Neuronal stem cell (in vitro differentiated cells): Measurements from ENCODE around the gene MUC6.
A peak's percentile ranks its signal among the peaks of the same experiment; 100 is the strongest.

Source experiments
- DNase-seq: peaks from one replicate; pipeline ENCODE4 v3.0.0-alpha.2; 2013; ENCODE audit warnings: low spot score
- H2AFZ ChIP-seq: one replicate; pipeline ENCODE4 v1.6.1; 2013; ENCODE audit warnings: mild to moderate bottlenecking, low read length, inconsistent platforms
- H2AK5ac ChIP-seq: 2 replicates; pipeline ENCODE4 v1.6.1; 2013; ENCODE audit warnings: low read depth, mild to moderate bottlenecking, inconsistent platforms, low read length, moderate library complexity, mixed read lengths
- H2BK120ac ChIP-seq: 2 replicates; pipeline ENCODE4 v1.6.1; 2013; ENCODE audit warnings: low read depth, mild to moderate bottlenecking, inconsistent platforms, low read length, moderate library complexity, mixed read lengths
- H2BK12ac ChIP-seq: one replicate; pipeline ENCODE4 v1.6.1; 2013; ENCODE audit warnings: low read length, inconsistent platforms
- H2BK15ac ChIP-seq: 2 replicates; pipeline ENCODE4 v1.6.1; 2013; ENCODE audit warnings: mild to moderate bottlenecking, low read length, inconsistent platforms, mixed read lengths
- H2BK5ac ChIP-seq: one replicate; pipeline ENCODE4 v1.6.1; 2013; ENCODE audit warnings: inconsistent platforms, mild to moderate bottlenecking, low read length, moderate library complexity
- H3K14ac ChIP-seq: one replicate; pipeline ENCODE4 v1.6.1; 2013; ENCODE audit warnings: low read length, inconsistent platforms
- H3K18ac ChIP-seq: 2 replicates; pipeline ENCODE4 v1.6.1; 2013; ENCODE audit warnings: low read length, inconsistent platforms
- H3K23ac ChIP-seq: 2 replicates; pipeline ENCODE4 v1.6.1; 2013; ENCODE audit warnings: low read depth, mild to moderate bottlenecking, mixed read lengths, low read length, inconsistent platforms; ENCODE audit not compliant: poor library complexity
- H3K27ac ChIP-seq: replicated peaks from 3 replicates; pipeline ENCODE4 v1.5.1; 2013; ENCODE audit warnings: low read length, inconsistent platforms
- H3K27me3 ChIP-seq, 3 experiments: 2 replicates each; pipeline ENCODE4 v1.6.1; 2013; ENCODE audit warnings: low read length in 3 of 3, mild to moderate bottlenecking in 2 of 3, inconsistent platforms in 1 of 3, low read depth in 1 of 3, mixed read lengths in 1 of 3, moderate library complexity in 1 of 3; ENCODE audit not compliant: control insufficient read depth in 3 of 3, insufficient read depth in 3 of 3
- H3K36me3 ChIP-seq, 2 donors: replicated peaks in 1 of 2; 2 replicates each; pipeline ENCODE4 v1.6.1; 2013; ENCODE audit warnings: low read length in 2 of 2; ENCODE audit not compliant: control insufficient read depth in 2 of 2, insufficient read depth in 2 of 2
- H3K4ac ChIP-seq: 2 replicates; pipeline ENCODE4 v1.6.1; 2013; ENCODE audit warnings: inconsistent platforms, mild to moderate bottlenecking, low read length, moderate library complexity
- H3K4me1 ChIP-seq, 2 donors: 1 replicate in 1 of 2; 2 replicates in 1 of 2; pipeline ENCODE4 v1.6.1; 2013; ENCODE audit warnings: low read length in 2 of 2, low read depth in 1 of 2; ENCODE audit not compliant: control insufficient read depth in 2 of 2, insufficient read depth in 1 of 2
- H3K4me2 ChIP-seq: one replicate; pipeline ENCODE4 v1.6.1; 2013; ENCODE audit warnings: mild to moderate bottlenecking, low read length, inconsistent platforms; ENCODE audit not compliant: insufficient read depth, poor library complexity, severe bottlenecking
- H3K4me3 ChIP-seq, 2 donors: 2 replicates each; pipeline ENCODE4 v1.5.1; 2013; ENCODE audit warnings: low read length in 2 of 2, mild to moderate bottlenecking in 2 of 2, inconsistent platforms in 1 of 2, moderate library complexity in 1 of 2
- H3K79me1 ChIP-seq: one replicate; pipeline ENCODE4 v1.6.1; 2013; ENCODE audit warnings: low read depth, mild to moderate bottlenecking, inconsistent platforms, low read length, moderate library complexity
- H3K9ac ChIP-seq: one replicate; pipeline ENCODE4 v1.6.1; 2013; ENCODE audit warnings: mild to moderate bottlenecking, low read depth, low read length, inconsistent platforms; ENCODE audit not compliant: poor library complexity
- H3K9me3 ChIP-seq, 2 donors: replicated peaks in 1 of 2; 2 replicates each; pipeline versions ENCODE3 to v1.6.1; 2013; ENCODE audit warnings: low read length in 2 of 2, mild to moderate bottlenecking in 2 of 2, inconsistent platforms in 1 of 2, low read depth in 1 of 2, mixed read lengths in 1 of 2, moderate library complexity in 1 of 2; ENCODE audit not compliant: control insufficient read depth in 2 of 2, insufficient read depth in 1 of 2
- H4K8ac ChIP-seq: one replicate; pipeline ENCODE4 v1.6.1; 2013; ENCODE audit warnings: low read depth, mild to moderate bottlenecking, inconsistent platforms, low read length, moderate library complexity
- H4K91ac ChIP-seq: one replicate; pipeline ENCODE4 v1.6.1; 2013; ENCODE audit warnings: low read length, low read depth, mild to moderate bottlenecking, inconsistent platforms; ENCODE audit not compliant: poor library complexity
- WGBS, 2 donors: extraction: QIAGEN DNeasy Blood & Tissue Kit; methylation state at CpG; one replicate each; pipeline ENCODE4 v1.1.7; 2013; ENCODE audit warnings: missing lambda C conversion rate in 2 of 2, mixed read lengths in 1 of 2; ENCODE audit not compliant: insufficient read length in 2 of 2, insufficient replicate concordance in 1 of 2; ENCODE audit errors: extremely low coverage in 2 of 2; 5-methylcytosine and 5-hydroxymethylcytosine counted together

The MUC6 gene

DNA sequence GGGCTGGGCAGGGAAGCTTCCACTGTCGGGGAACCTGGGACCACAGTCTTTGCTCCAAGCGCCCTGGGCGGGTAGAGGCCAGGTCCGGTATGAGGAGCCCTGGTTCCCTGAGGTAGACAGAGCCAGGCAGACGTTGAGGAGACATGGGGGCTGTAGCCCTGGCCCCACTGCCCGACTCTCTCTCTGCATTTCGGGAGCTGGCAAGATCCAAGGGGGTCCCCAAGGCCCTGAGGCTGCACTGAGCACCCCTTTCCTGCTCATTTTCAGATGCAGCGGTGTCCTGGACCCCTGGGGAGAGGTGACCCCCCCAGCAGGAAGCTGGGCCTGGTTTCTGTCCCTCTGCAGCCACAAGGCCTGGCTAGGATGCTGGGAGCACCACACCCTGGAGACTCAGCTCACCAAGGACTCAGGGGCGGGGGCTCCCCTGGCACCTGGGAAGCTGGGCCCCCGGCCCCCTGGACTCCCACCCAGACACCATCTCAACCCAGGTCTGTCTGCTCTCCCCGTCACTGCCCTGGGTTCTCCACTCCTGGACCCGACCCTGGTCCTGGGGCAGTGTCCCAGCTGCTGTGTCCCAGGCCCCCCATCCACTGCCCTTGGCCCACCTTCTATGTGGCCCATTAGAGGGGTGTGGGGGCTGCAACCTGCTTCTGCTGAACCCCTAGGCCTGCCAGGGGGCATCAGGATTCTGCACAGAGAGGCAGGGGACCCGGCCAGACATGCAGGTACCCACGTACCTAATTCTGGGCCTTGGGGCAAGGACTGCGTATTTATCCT is 15.0 kb upstream of the MUC6 start:
- H2BK5ac ChIP-seq = no peak overlapping the region

DNA sequence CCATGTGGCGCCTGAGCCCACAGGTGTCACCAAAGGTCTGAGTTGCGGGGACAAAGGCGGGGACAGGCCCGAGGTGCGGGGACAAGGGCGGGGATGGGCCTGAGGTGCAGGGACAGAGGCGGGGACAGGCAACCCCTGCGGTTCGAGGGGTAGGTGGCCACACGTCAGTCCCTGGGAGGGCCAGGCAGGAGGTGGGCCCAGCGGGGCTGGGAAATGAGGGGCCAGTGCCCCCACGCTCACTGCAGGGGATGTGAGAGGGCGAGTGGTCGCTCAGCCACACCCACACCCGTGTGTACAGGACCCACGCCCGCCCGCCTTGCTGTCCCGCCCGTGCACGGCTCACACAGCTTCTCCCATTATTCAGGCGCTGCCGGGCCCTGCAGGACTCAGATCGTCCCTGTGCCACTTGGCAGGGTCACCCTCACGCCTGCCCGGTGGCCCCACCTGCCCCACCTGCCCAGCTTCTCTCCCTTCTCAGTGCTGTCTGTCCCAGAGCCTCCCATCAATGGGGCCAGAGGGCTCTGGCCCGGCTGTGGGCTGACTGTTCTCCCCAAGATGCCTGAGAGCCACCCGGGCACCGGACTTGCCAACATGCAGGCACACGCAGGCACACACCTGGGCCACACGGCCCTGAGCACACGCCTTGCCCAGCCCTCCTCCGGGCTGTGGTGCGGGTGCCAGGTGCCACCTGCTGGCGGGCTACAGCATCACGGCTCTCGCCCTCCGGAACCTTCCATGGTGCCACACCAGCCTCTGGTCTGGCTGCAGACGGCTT is 14.2 kb upstream of the MUC6 start:
- no peak overlapping the region for H3K4me2 ChIP-seq
- H3K27ac ChIP-seq = no peak overlapping the region
- DNase-seq = peak; percentile 52
- H2BK5ac ChIP-seq = peak overlapping the region; percentile 75
- peak overlapping the region; percentile 97 for H3K4ac ChIP-seq
- H3K36me3 ChIP-seq = no peaks in the 10 kb centered on the region
- peak overlapping the region; percentile 94 for H3K18ac ChIP-seq
- no peak overlapping the region for H3K4me3 ChIP-seq
- peaks cover 0 to 23% (median 0%) of the 10 kb centered on the region in 3 experiments for H3K27me3 ChIP-seq
- H2BK120ac ChIP-seq = peak overlapping the region; percentile 72
- H4K91ac ChIP-seq = peak overlapping the region; percentile 22
- no peaks in the 10 kb centered on the region for H3K9me3 ChIP-seq
- H2BK15ac ChIP-seq = peak overlapping the region; percentile 98
- peaks cover 0 to 14% of the 10 kb centered on the region in 2 donors for H3K4me1 ChIP-seq
- H3K23ac ChIP-seq = peak overlapping the region; percentile 89
- H3K79me1 ChIP-seq = no peaks in the 10 kb centered on the region
- peak overlapping the region; percentile 56 for H3K14ac ChIP-seq
- peak overlapping the region; percentile 71 for H2AFZ ChIP-seq
- peak overlapping the region; percentile 6 for H4K8ac ChIP-seq
- peak overlapping the region; percentile 97 for H2BK12ac ChIP-seq
- peak overlapping the region; percentile 100 for H2AK5ac ChIP-seq
- no CpG with 5 or more reads among the region's 39 CpGs for WGBS, 2 donors
- H3K9ac ChIP-seq = peak overlapping the region; percentile 60

More for the DNA sequence above, 15.0 kb upstream of the MUC6 start:
- peaks cover 0 to 29% (median 0%) of the 10 kb centered on the region in 3 experiments for H3K27me3 ChIP-seq
- H3K9ac ChIP-seq = no peak overlapping the region
- H3K27ac ChIP-seq = no peak overlapping the region
- no peak overlapping the region for H3K4me2 ChIP-seq
- peak overlapping the region; percentile 48 for H4K8ac ChIP-seq
- H2AFZ ChIP-seq = peak overlapping the region; percentile 71
- peak overlapping the region; percentile 94 for H3K18ac ChIP-seq
- peak overlapping the region; percentile 10 for H3K23ac ChIP-seq
- no peak for DNase-seq
- H3K4me3 ChIP-seq = no peak overlapping the region
- peak overlapping the region; percentile 95 for H4K91ac ChIP-seq
- no peaks in the 10 kb centered on the region for H3K36me3 ChIP-seq
- peak overlapping the region; percentile 97 for H3K4ac ChIP-seq
- H2BK15ac ChIP-seq = peak overlapping the region; percentile 98
- H3K9me3 ChIP-seq = no peaks in the 10 kb centered on the region
- no CpG with 5 or more reads among the region's 15 CpGs for WGBS, 2 donors
- H3K4me1 ChIP-seq = peaks cover 0 to 14% of the 10 kb centered on the region in 2 donors
- peak overlapping the region; percentile 97 for H2BK12ac ChIP-seq
- no peak overlapping the region for H3K14ac ChIP-seq
- H2AK5ac ChIP-seq = peak overlapping the region; percentile 100
- H3K79me1 ChIP-seq = no peaks in the 10 kb centered on the region
- peak overlapping the region; percentile 72 for H2BK120ac ChIP-seq

DNA sequence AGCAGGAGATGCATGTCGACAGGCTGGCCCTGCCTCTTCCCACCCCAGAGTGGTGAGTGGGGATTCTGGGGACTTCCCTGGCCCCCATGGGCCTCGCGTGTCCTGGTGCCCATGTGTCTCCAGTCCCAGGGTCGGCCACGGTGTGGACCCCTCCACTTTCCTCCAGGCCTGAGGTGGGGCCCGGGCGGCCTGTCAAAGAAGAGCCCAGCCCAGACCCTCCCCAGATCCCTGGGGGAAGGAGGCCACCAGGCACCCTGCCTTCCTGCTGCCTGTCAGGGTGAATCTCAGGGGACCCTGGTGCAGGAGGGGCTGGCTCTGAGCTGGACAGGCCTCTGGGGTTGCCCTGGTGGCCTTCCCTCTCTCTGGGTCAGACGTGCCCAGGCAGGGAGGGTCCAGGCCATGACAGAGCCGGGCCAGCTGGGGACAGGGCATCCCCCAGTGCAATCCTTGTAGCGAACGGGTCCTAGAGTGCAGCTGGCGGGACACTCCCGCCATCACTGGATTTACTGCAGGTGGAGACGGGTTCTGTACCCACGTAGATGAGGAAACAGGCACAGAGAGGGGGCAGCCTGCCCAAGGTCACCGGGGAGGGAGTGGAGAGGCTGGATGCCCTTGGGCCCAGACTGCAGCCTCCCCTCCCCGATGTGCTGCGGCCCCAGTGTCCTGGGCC is 13.5 kb upstream of the MUC6 start:
- Histone ChIP-seq H3K4ac (peak overlapping the region; percentile 93), H3K4me3 (no peak overlapping the region), H3K4me1 (peaks cover 0 to 14% of the 10 kb centered on the region in 2 donors), H3K9ac (peak overlapping the region; percentile 60), H3K23ac (peak overlapping the region; percentile 89), H3K18ac (peak overlapping the region; percentile 85), H2AFZ (no peak overlapping the region), H3K36me3 (no peaks in the 10 kb centered on the region), H3K14ac (no peak overlapping the region), H3K4me2 (no peak overlapping the region), H2BK12ac (peak overlapping the region; percentile 73), H3K27me3 (peaks cover 0 to 18% (median 0%) of the 10 kb centered on the region in 3 experiments), H3K9me3 (no peaks in the 10 kb centered on the region), H2AK5ac (peak overlapping the region; percentile 100), H2BK5ac (peak overlapping the region; percentile 75), H3K27ac (no peak overlapping the region), H2BK120ac (peak overlapping the region; percentile 47), H2BK15ac (peak overlapping the region; percentile 98), H4K8ac (no peak overlapping the region), H4K91ac (peak overlapping the region; percentile 53), H3K79me1 (no peaks in the 10 kb centered on the region)
- no CpG with 5 or more reads among the region's 18 CpGs for WGBS, 2 donors
- no peak for DNase-seq
